ENCODE data around the gene RBM22.

Gene RBM22

DNA sequence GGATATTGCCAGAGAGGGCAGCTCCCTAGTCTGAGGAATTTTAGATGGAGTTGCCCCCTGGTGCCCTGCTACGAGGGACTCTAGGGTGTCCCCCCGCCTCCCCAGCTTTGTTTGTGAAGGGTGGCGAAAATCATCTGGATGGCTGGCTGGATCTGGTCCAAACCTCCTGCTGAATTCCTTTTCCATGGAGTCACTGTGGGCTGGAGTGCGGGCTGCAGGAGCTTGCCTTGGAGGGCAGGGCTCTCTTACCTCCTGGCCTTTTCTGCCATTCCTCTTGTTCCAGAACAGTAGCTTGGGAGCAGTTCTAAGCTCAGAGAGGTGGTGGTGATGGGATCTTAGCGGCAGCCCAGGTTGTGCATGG is 58.3 kb downstream of the RBM22 start:
- no peak overlapping the region for H3K4me3 ChIP-seq (ENCODE audit: low read length)
- peak; percentile 91 for DNase-seq (ENCODE audit: low read depth)
- TF ChIP-seq, protein P1, sequence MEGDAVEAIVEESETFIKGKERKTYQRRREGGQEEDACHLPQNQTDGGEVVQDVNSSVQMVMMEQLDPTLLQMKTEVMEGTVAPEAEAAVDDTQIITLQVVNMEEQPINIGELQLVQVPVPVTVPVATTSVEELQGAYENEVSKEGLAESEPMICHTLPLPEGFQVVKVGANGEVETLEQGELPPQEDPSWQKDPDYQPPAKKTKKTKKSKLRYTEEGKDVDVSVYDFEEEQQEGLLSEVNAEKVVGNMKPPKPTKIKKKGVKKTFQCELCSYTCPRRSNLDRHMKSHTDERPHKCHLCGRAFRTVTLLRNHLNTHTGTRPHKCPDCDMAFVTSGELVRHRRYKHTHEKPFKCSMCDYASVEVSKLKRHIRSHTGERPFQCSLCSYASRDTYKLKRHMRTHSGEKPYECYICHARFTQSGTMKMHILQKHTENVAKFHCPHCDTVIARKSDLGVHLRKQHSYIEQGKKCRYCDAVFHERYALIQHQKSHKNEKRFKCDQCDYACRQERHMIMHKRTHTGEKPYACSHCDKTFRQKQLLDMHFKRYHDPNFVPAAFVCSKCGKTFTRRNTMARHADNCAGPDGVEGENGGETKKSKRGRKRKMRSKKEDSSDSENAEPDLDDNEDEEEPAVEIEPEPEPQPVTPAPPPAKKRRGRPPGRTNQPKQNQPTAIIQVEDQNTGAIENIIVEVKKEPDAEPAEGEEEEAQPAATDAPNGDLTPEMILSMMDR (IDR thresholded peaks at IDR 0.05; ENCODE audit: insufficient read depth, low read depth, low read length, missing control alignments): no peak

DNA sequence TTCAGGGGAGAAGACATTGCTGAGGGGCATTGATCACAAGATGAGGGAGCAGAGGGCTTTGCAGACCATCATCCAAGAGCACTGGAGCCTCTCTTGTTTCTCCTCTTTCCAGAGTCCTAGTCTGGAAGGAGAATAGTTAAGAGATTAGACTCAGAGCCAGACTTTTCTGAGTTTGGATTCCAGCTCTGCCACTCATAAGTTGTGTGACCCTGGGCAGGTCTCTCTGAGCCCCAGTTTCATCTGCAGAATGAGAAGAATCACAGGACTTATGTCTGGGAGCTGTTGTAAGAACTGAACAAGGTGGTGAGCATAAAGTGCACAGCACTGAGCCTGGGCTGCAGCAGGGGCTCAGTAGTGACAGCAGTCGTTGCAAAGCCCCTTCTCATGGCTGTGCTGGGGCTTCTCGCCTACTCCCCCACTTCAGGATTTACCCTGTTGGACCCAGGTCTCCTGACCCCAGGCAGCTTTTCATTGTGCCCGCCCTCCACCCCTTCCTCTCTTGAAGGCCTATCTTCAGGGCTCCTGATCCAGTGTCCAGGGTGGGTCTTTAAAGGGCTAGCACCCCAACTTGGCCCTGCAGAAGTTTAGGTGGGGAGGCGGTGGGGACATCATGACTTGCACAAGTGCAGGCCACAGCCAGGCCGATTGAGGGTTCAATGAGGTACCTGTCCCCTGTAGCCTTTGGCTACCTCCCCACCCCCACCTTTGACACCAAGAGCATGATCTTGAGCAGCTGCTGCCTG is 58.9 kb downstream of the RBM22 start:
- DNase-seq (ENCODE audit: low read depth): no peak
- TF ChIP-seq, protein P1 (IDR thresholded peaks at IDR 0.05; ENCODE audit: insufficient read depth, low read depth, low read length, missing control alignments): no peak
- no peak overlapping the region for H3K4me3 ChIP-seq (ENCODE audit: low read length)

DNA sequence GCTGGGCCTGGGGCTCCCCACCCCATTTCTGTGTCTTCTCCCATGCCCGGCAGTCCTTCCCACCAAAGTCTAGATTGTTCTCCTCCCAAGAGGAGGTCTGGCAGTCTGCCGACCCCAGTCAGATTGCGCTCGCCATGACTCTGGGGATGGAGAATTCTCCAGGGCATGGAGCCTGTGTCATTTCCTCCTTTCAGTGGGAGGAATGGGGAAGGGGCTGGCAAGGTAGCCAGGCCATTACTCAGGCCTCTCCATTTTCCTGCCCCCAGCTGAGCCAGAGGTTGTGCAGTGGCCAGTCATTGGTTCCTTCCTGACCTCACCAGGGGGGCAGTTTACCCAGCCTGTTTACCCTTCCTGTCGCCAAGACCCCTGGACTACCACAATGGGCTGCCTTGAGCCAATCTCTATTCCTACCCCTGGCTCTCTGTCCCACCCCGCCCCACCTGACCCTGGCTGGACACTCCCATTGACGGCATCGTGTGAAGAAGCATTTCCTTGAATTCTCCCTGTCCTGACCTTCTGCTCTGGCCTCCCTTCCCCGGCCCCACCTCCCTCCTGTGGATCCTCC is 59.8 kb downstream of the RBM22 start:
- TF ChIP-seq, protein P1 (IDR thresholded peaks at IDR 0.05; ENCODE audit: insufficient read depth, low read depth, low read length, missing control alignments): no peak
- H3K4me3 ChIP-seq (ENCODE audit: low read length): no peak overlapping the region
- peak; percentile 54 for DNase-seq (ENCODE audit: low read depth)
